Measurements from ENCODE around the gene WDR27.

DNA sequence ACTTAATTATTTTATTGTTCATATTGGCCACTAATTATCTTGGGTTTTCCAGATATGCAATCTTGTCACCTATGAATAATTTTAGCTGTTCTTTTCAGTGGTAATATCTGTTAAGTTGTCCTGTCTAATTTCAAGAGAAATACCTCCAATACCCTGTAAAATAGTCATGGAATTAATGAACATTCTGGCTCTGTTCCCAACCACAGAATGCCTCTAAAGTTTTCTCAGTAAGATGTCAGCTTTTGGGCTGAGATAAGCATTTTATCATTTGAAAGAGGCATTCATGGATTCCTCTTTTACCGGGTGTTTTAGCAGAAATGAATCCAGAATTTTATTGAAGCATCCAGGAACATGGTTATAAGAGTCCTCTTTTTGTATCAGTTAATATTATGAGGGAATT lies 109.3 kb downstream of the WDR27 start:
- TF ChIP-seq, protein P1, sequence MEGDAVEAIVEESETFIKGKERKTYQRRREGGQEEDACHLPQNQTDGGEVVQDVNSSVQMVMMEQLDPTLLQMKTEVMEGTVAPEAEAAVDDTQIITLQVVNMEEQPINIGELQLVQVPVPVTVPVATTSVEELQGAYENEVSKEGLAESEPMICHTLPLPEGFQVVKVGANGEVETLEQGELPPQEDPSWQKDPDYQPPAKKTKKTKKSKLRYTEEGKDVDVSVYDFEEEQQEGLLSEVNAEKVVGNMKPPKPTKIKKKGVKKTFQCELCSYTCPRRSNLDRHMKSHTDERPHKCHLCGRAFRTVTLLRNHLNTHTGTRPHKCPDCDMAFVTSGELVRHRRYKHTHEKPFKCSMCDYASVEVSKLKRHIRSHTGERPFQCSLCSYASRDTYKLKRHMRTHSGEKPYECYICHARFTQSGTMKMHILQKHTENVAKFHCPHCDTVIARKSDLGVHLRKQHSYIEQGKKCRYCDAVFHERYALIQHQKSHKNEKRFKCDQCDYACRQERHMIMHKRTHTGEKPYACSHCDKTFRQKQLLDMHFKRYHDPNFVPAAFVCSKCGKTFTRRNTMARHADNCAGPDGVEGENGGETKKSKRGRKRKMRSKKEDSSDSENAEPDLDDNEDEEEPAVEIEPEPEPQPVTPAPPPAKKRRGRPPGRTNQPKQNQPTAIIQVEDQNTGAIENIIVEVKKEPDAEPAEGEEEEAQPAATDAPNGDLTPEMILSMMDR (IDR thresholded peaks at IDR 0.05; ENCODE audit: insufficient read depth, low read length, poor library complexity, severe bottlenecking): no peak
- TF ChIP-seq EZH2phosphoT487 (conservative IDR thresholded peaks at IDR 0.05; ENCODE audit: low read length): no peak
